AG04450 (cell line): ENCODE data around the gene NTRK2. TPM values are rescaled to one million over a fixed set of nuclear protein-coding genes. Genes with fewer than 3 reads are reported as not detected.

Experiments
- CTCF ChIA-PET: fragments of 300-600, 350-600 bp; formaldehyde crosslinking; extraction: SDS; loops from one replicate; lab custom pipeline; 2022; ENCODE audit warnings: antibody characterized with exemption, inconsistent platforms; lab: Charles Lee
- POLR2A ChIA-PET: fragments of 350-600 bp; formaldehyde crosslinking; extraction: SDS; loops from one replicate; lab custom pipeline; 2021; ENCODE audit warnings: antibody characterized with exemption, inconsistent platforms; lab: Yijun Ruan, JAX
- DNase-seq: peaks from one replicate; pipeline ENCODE4 v3.0.0-alpha.2; 2011; ENCODE audit warnings: low read depth, low spot score
- H3K27ac ChIP-seq: one replicate; pipeline ENCODE4 v1.5.1; 2012; ENCODE audit warnings: low read depth, low read length, control low read depth
- H3K27me3 ChIP-seq: one replicate; pipeline ENCODE4 v1.6.0; 2012; ENCODE audit warnings: low read length; ENCODE audit not compliant: control insufficient read depth, insufficient read depth
- H3K4me3 ChIP-seq: 2 replicates; pipeline ENCODE4 v1.5.1; 2011; ENCODE audit warnings: mild to moderate bottlenecking, low read depth, low read length, control low read depth
- H3K9me3 ChIP-seq: 2 replicates; pipeline ENCODE4 v1.5.1; 2012; ENCODE audit warnings: low read length; ENCODE audit not compliant: control insufficient read depth, insufficient read depth
- CTCF ChIP-seq: IDR thresholded peaks from 2 replicates; pipeline ENCODE4 v1.5.1; 2011; ENCODE audit warnings: low read depth, low read length, control low read depth, inconsistent platforms
- polyA plus RNA-seq: library from polyadenylated mRNA; depleted of rRNA; stranded (reverse); fragments of >200 nt; gene quantifications from 2 replicates; pipeline ENCODE4 v1.2.3, GENCODE V29; 2011

The NTRK2 gene
- polyA plus RNA-seq, 1 experiment: not detected

- TF ChIP-seq CTCF: no peak
- DNase-seq: no peak
- no peak overlapping the region for H3K4me3 ChIP-seq
- H3K27me3 ChIP-seq: no peaks in the 10 kb centered on the region
- H3K9me3 ChIP-seq: peaks cover 12% of the 10 kb centered on the region; the same call in 1 of the 2 replicates
- CTCF ChIA-PET: no interaction called here
- POLR2A ChIA-PET: no interaction called here
- no peak overlapping the region for H3K27ac ChIP-seq
Observed at GRCh38 chr9:85027870-85028269, 358.3 kb downstream of the NTRK2 start.

GRCh38 chr9:85030316-85030715 lies 360.8 kb downstream of the NTRK2 start:
- no peak overlapping the region for H3K4me3 ChIP-seq
- ChIA-PET POLR2A (no interaction called here), CTCF (no interaction called here)
- no peak for DNase-seq
- H3K27ac ChIP-seq: no peak overlapping the region
- H3K27me3 ChIP-seq: no peaks in the 10 kb centered on the region
- peaks cover 12% of the 10 kb centered on the region; the same call in 1 of the 2 replicates for H3K9me3 ChIP-seq
- no peak for TF ChIP-seq CTCF

- ChIA-PET POLR2A (no interaction called here), CTCF (no interaction called here)
- TF ChIP-seq CTCF: no peak
- Histone ChIP-seq H3K9me3 (peaks cover 10% of the 10 kb centered on the region), H3K27ac (no peak overlapping the region), H3K4me3 (no peak overlapping the region), H3K27me3 (no peaks in the 10 kb centered on the region)
- DNase-seq: no peak
Observed at GRCh38 chr9:85036496-85036895, 367.0 kb downstream of the NTRK2 start.

- DNase-seq: no peak
- ChIA-PET POLR2A (no interaction called here), CTCF (no interaction called here)
- Histone ChIP-seq H3K9me3 (peaks cover 17% of the 10 kb centered on the region), H3K27me3 (no peaks in the 10 kb centered on the region), H3K4me3 (no peak overlapping the region), H3K27ac (no peak overlapping the region)
- TF ChIP-seq CTCF: no peak
Observed at GRCh38 chr9:85038061-85038460, 368.5 kb downstream of the NTRK2 start.

GRCh38 chr9:85038824-85039608 lies 369.5 kb downstream of the NTRK2 start:
- Histone ChIP-seq H3K4me3 (no peak overlapping the region), H3K27me3 (no peaks in the 10 kb centered on the region), H3K27ac (no peak overlapping the region), H3K9me3 (peaks cover 17% of the 10 kb centered on the region)
- TF ChIP-seq CTCF: no peak
- CTCF ChIA-PET: no interaction called here
- POLR2A ChIA-PET: no interaction called here
- no peak for DNase-seq
